GM21576 (cell line): Measurements from ENCODE around the gene PMPCB.
"Not testable (repeated sequence)": the region's sequence is repeated elsewhere in the genome, so short reads cannot be mapped to it uniquely, and the experiment has no call there.

Experiments
- ATAC-seq: cut with Tn5 transposase; IDR thresholded peaks from one replicate; pipeline ENCODE4 v1.9.1; 2021; ENCODE audit warnings: mild to moderate bottlenecking, moderate library complexity; ENCODE audit not compliant: unreplicated experiment

PMPCB gene

GRCh38 chr7:103296901-103297836 is at the start of gene PMPCB:
TSS of gene PMPCB (plus strand) at chr7:103297435. CDS start at chr7:103297460, 25 bp downstream.
- peak; percentile 97 for ATAC-seq

- ATAC-seq = not testable (repeated sequence)
Observed at GRCh38 chr7:103253699-103254506, 43.3 kb upstream of the PMPCB start.

- ATAC-seq = not testable (repeated sequence)
Observed at GRCh38 chr7:103264054-103264453, 33.2 kb upstream of the PMPCB start.

GRCh38 chr7:103266229-103266628 is 31.0 kb upstream of the PMPCB start:
- not testable (repeated sequence) for ATAC-seq

- not testable (repeated sequence) for ATAC-seq
Observed at GRCh38 chr7:103273374-103273773, 23.9 kb upstream of the PMPCB start.

GRCh38 chr7:103274867-103275266 is 22.4 kb upstream of the PMPCB start:
- not testable (repeated sequence) for ATAC-seq

- not testable (repeated sequence) for ATAC-seq
Observed at GRCh38 chr7:103278195-103278594, 19.0 kb upstream of the PMPCB start.

- ATAC-seq = peak; percentile 41
Observed at GRCh38 chr7:103279636-103279962, 17.6 kb upstream of the PMPCB start.

- peak; percentile 91 for ATAC-seq
Observed at GRCh38 chr7:103279963-103280802, 17.1 kb upstream of the PMPCB start.

- ATAC-seq = peak; percentile 9
Observed at GRCh38 chr7:103280803-103281155, 16.5 kb upstream of the PMPCB start.

- not testable (repeated sequence) for ATAC-seq
Observed at GRCh38 chr7:103282802-103283427, 14.3 kb upstream of the PMPCB start.

GRCh38 chr7:103292122-103292521 is 5.1 kb upstream of the PMPCB start:
- no peak for ATAC-seq

- ATAC-seq = no peak
Observed at GRCh38 chr7:103293526-103293925, 3.7 kb upstream of the PMPCB start.

- peak; percentile 3 for ATAC-seq
Observed at GRCh38 chr7:103297837-103298179, 573 bp downstream of the PMPCB start.

GRCh38 chr7:103299660-103300059 is 2.4 kb downstream of the PMPCB start:
- no peak for ATAC-seq

- no peak for ATAC-seq
Observed at GRCh38 chr7:103301441-103301840, 4.2 kb downstream of the PMPCB start.

- no peak for ATAC-seq
Observed at GRCh38 chr7:103307503-103308231, 10.4 kb downstream of the PMPCB start.

GRCh38 chr7:103314852-103315251 is 17.6 kb downstream of the PMPCB start:
- ATAC-seq = no peak

GRCh38 chr7:103316380-103316941 is 19.2 kb downstream of the PMPCB start:
- ATAC-seq = no peak

- ATAC-seq = no peak
Observed at GRCh38 chr7:103317009-103317408, 19.8 kb downstream of the PMPCB start.
